HepG2 (cell line): ENCODE measurements around the gene ZKSCAN8. TPM values are rescaled to one million over a fixed set of nuclear protein-coding genes. Genes with fewer than 3 reads are reported as not detected.
A peak's percentile ranks its signal among the peaks of the same experiment; 100 is the strongest.

Experiments used
- ARID3A ChIP-seq: IDR thresholded peaks from 2 replicates; pipeline ENCODE4 v1.6.1; 2012; ENCODE audit warnings: low read depth, low read length, improper control_type of control experiment
- ATAD3A ChIP-seq: sonication (generic); formaldehyde crosslinking; IDR thresholded peaks from 2 replicates; pipeline ENCODE4 v1.4.0; 2020; ENCODE audit warnings: missing genetic modification reagents
- CBX1 ChIP-seq: IDR thresholded peaks from one replicate; pipeline ENCODE4 v1.6.1; 2016; ENCODE audit warnings: antibody characterized with exemption, low read depth
- FOXO4 ChIP-seq: sonication (generic); formaldehyde crosslinking; conservative IDR thresholded peaks from 2 replicates; pipeline ENCODE4 v1.8.1; 2023; ENCODE audit warnings: missing genetic modification reagents
- KLF16 ChIP-seq, 2 experiments: sonication (generic) in 1 of 2; formaldehyde crosslinking in 1 of 2; IDR thresholded peaks; 2 replicates each; pipeline versions ENCODE4 v1.6.1 to v1.8.0; 2016 to 2023; ENCODE audit warnings: missing genetic modification reagents in 2 of 2, missing compliant biosample characterization in 1 of 2
- MAFG ChIP-seq: sonication (generic); formaldehyde crosslinking; IDR thresholded peaks from 2 replicates; pipeline ENCODE4 v1.5.1; 2020; ENCODE audit warnings: mild to moderate bottlenecking, missing genetic modification reagents
- MEF2D ChIP-seq: sonication (generic); formaldehyde crosslinking; IDR thresholded peaks from 2 replicates; pipeline ENCODE4 v1.5.1; 2020; ENCODE audit warnings: mild to moderate bottlenecking, missing genetic modification reagents
- NFRKB ChIP-seq: fragments of 450-650 bp; IDR thresholded peaks from 2 replicates; pipeline ENCODE4 v1.6.1; 2017
- RNF219 ChIP-seq: sonication (generic); formaldehyde crosslinking; IDR thresholded peaks from 2 replicates; pipeline ENCODE4 v1.5.0; 2020; ENCODE audit warnings: mild to moderate bottlenecking, missing genetic modification reagents
- TOPORS ChIP-seq: sonication (generic); formaldehyde crosslinking; IDR thresholded peaks from 2 replicates; pipeline ENCODE4 v1.8.0; 2023; ENCODE audit warnings: mild to moderate bottlenecking, missing genetic modification reagents
- TRIM24 ChIP-seq: sonication (generic); formaldehyde crosslinking; IDR thresholded peaks from 2 replicates; pipeline ENCODE4 v1.8.0; 2022; ENCODE audit warnings: mild to moderate bottlenecking, missing genetic modification reagents
- ZNF510 ChIP-seq: sonication (generic); formaldehyde crosslinking; IDR thresholded peaks from 2 replicates; pipeline ENCODE4 v1.4.0; 2020; ENCODE audit warnings: low read depth, mild to moderate bottlenecking, missing genetic modification reagents
- ZNF660 ChIP-seq: sonication (generic); formaldehyde crosslinking; IDR thresholded peaks from 2 replicates; pipeline ENCODE4 v1.5.1; 2020; ENCODE audit warnings: mild to moderate bottlenecking, low read depth, missing genetic modification reagents, borderline replicate concordance
- ZNF768 ChIP-seq: sonication (generic); formaldehyde crosslinking; IDR thresholded peaks from 2 replicates; pipeline ENCODE4 v1.4.0; 2020; ENCODE audit warnings: missing genetic modification reagents
- ZSCAN9 ChIP-seq: IDR thresholded peaks from 2 replicates; pipeline ENCODE4 v1.6.1; 2016; ENCODE audit warnings: borderline replicate concordance
- polyA plus RNA-seq, 8 experiments: library from polyadenylated mRNA; depleted of rRNA in 3 of 8; stranded (reverse) in 7 of 8; unstranded in 1 of 8; fragments of >200 nt; fragmentation: Illumina TruSeq in 4 of 8; extraction: Trizol in 4 of 8; gene quantifications; 2 replicates each; pipeline versions ENCODE4 v1.2.1 to v1.2.3, GENCODE V29; 2011 to 2016; ENCODE audit warnings: low read depth in 4 of 8, missing spikeins in 1 of 8, mixed read lengths in 1 of 8; ENCODE audit not compliant: insufficient read depth in 1 of 8
- total RNA-seq, 5 experiments: library from RNA; depleted of rRNA; stranded (reverse); fragments of >200 nt; fragmentation: Illumina TruSeq; extraction: Trizol; gene quantifications; 2 replicates each; pipeline ENCODE4 v1.2.3, GENCODE V29; 2016; ENCODE audit warnings: low read depth in 1 of 5
- TF ChIP-seq, protein P1 (sequence below): sonication (generic); formaldehyde crosslinking; IDR thresholded peaks from 2 replicates; pipeline ENCODE4 v1.4.0; 2020; ENCODE audit warnings: missing genetic modification reagents, borderline replicate concordance
- TF ChIP-seq, protein P2 (sequence below): sonication (generic); formaldehyde crosslinking; IDR thresholded peaks from 2 replicates; pipeline ENCODE4 v1.5.1; 2020; ENCODE audit warnings: missing genetic modification reagents, mild to moderate bottlenecking, borderline replicate concordance

ZKSCAN8 gene
- total and polyA plus RNA-seq, 2 of the 13 experiments (the other 11 are each of a cell fraction or from before 2014, with no cell fraction given) = 12.4 to 20.9 TPM

DNA sequence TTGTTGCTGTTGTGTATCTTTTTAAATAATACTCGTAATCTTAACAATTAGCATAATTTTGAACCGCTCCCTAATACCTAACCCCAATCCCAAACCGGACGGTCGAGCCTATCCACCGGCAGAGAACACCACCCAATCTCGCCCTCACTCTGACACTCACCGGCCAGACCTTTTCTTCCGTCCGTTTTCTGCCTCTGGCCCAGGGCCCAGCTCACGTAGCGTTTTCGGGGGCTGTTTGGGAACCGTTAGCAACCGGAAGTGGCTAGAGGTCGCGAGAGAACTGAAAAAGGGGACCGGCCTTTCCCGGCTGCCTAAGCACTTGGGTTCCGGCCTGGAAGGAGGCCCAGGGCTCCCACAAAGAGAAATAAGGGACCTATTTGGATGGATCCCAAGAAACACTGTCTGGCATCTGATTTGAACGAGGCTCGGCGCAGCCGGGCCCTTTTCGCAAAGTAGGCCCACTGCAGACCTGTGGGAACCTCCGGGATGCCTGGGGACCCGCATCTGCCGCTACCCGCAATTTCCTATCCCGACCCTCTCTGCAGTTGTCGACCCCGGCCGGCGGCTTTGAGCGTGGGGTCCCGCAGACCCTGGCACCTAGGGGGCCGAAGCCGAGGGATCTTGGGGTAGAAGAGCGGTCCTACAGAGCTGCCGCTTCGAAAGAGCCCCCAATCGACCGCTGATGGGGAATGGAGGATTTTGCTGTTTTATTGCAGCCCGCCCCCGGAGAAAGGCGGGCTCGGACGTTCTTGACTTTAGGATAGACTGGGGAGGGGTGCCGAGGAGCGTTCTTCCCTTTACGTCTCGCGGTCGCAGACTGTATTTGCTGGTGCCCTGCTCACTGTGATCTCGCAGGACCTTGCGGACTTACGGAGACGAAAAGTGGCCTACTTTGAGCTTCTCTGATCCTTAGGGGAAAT, 4.8 kb upstream of the ZKSCAN8 start (continued):
- TF ChIP-seq CBX1 = peak; percentile 84
- TF ChIP-seq, protein P1, sequence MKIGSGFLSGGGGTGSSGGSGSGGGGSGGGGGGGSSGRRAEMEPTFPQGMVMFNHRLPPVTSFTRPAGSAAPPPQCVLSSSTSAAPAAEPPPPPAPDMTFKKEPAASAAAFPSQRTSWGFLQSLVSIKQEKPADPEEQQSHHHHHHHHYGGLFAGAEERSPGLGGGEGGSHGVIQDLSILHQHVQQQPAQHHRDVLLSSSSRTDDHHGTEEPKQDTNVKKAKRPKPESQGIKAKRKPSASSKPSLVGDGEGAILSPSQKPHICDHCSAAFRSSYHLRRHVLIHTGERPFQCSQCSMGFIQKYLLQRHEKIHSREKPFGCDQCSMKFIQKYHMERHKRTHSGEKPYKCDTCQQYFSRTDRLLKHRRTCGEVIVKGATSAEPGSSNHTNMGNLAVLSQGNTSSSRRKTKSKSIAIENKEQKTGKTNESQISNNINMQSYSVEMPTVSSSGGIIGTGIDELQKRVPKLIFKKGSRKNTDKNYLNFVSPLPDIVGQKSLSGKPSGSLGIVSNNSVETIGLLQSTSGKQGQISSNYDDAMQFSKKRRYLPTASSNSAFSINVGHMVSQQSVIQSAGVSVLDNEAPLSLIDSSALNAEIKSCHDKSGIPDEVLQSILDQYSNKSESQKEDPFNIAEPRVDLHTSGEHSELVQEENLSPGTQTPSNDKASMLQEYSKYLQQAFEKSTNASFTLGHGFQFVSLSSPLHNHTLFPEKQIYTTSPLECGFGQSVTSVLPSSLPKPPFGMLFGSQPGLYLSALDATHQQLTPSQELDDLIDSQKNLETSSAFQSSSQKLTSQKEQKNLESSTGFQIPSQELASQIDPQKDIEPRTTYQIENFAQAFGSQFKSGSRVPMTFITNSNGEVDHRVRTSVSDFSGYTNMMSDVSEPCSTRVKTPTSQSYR (CRISPR knock-in tag) = peak; percentile 25; the same call in 1 of the 2 replicates
- no peak for TF ChIP-seq MAFG (CRISPR knock-in tag)
- TF ChIP-seq MEF2D = peak; percentile 80
- TF ChIP-seq NFRKB = no peak
- TF ChIP-seq, protein P2, sequence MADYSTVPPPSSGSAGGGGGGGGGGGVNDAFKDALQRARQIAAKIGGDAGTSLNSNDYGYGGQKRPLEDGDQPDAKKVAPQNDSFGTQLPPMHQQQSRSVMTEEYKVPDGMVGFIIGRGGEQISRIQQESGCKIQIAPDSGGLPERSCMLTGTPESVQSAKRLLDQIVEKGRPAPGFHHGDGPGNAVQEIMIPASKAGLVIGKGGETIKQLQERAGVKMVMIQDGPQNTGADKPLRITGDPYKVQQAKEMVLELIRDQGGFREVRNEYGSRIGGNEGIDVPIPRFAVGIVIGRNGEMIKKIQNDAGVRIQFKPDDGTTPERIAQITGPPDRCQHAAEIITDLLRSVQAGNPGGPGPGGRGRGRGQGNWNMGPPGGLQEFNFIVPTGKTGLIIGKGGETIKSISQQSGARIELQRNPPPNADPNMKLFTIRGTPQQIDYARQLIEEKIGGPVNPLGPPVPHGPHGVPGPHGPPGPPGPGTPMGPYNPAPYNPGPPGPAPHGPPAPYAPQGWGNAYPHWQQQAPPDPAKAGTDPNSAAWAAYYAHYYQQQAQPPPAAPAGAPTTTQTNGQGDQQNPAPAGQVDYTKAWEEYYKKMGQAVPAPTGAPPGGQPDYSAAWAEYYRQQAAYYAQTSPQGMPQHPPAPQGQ (CRISPR knock-in tag) = no peak; the same call in 1 of the 2 replicates
- no peak for TF ChIP-seq ZNF660 (CRISPR knock-in tag)
- TF ChIP-seq KLF16 (CRISPR knock-in tag; IDR thresholded peaks at IDR 0.05) = peak; percentile 40 to 98; a peak in 2 of 4 replicates
- no peak for TF ChIP-seq TRIM24 (CRISPR knock-in tag)
- TF ChIP-seq ZNF768 (CRISPR knock-in tag) = peak; percentile 53
- peak; percentile 75 for TF ChIP-seq ARID3A
- TF ChIP-seq ZSCAN9 (CRISPR knock-in tag) = peak; percentile 95
- TF ChIP-seq ATAD3A (CRISPR knock-in tag) = no peak
- no peak for TF ChIP-seq TOPORS (CRISPR knock-in tag)
- TF ChIP-seq ZNF510 (CRISPR knock-in tag) = no peak
- TF ChIP-seq FOXO4 (CRISPR knock-in tag) = no peak
- 0 out of 2 replicates have a peak, but pooled peaks have one; percentile 64 for TF ChIP-seq RNF219 (CRISPR knock-in tag)
